ENCODE results near the gene TXNRD1. TPM values are rescaled to one million over a fixed set of nuclear protein-coding genes. Genes with fewer than 3 reads are reported as not detected.
"Not testable (repeated sequence)": the region's sequence is repeated elsewhere in the genome, so short reads cannot be mapped to it uniquely, and the experiment has no call there.

The TXNRD1 gene
- total RNA-seq = 100 to 1,000 TPM; 115 to 140 TPM
- polyA plus RNA-seq = 100 to 1,000 TPM in 1 of 2 donors, 10 to 100 TPM in 1; 97.7 to 119 TPM
- long read RNA-seq, donor 1, partial matches to known transcripts = 29 of 59 reads
- long read RNA-seq, donor 1, other reads (novel, unspliced or antisense) = 24 of 59 reads
- long read RNA-seq, donor 2, transcript TXNRD1-205 (15 exons, 3,930 nt) = major isoform, 14 of 55 reads
- long read RNA-seq, donor 2, transcript TXNRD1-214 (15 exons, 3,974 nt) = minor isoform, 5 of 55 reads
- long read RNA-seq, donor 2, partial matches to known transcripts = 23 of 55 reads
- long read RNA-seq, donor 2, other reads (novel, unspliced or antisense) = 13 of 55 reads

DNA sequence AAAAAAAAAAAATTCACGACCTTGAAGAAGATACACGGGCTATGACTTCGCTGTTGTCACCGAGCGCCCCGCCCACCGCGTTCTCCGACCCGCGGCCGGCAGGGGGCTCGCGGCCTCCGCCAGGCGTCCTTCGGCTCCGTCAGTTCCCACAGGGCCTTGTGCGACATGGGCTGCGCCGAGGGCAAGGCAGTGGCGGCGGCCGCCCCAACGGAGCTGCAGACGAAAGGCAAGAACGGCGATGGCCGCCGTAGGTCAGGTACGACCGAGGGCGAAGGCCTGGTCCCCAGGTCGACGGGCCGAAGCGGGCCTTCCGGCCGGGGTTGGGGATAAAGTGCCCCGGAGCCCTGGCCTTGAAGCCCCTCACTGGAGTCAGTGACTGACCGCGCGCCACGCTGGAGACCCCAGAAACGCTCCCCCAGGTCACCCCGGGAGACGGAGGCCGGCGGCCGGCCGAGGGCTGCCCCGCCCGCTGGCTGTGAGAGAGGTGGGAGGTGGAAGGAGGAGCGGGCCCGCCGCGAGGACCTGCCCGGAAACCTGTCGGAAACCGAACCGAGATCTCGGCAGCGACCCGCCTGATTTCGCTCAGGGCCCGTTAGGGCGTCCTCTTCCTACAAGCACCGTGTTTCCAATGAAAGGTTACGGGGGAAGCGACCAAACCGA, at the start of gene TXNRD1:
Gene TXNRD1 (plus strand): TSS at position 142 of the 660 bp plus-strand sequence. CDS start 24 bp downstream, at position 166.
- peak; percentile 93 for ATAC-seq (ENCODE audit: low FRiP score)
- peak within 1 kb of the TSS; percentile 52 to 65 for H3K4me3 ChIP-seq (ENCODE audit: low read length in 2 of 2)
- no peaks in the 10 kb centered on the region for H3K4me1 ChIP-seq (ENCODE audit: control insufficient read depth in 1 of 2, insufficient read depth in 2 of 2, low read length in 2 of 2)
- 1 to 2% methylated on average over 55 to 71 of the region's 71 CpGs for WGBS, 2 donors
- H3K36me3 ChIP-seq (ENCODE audit: control insufficient read depth in 1 of 2, insufficient read depth in 2 of 2, low read length in 1 of 2) = no peaks in the 10 kb centered on the region
- H3K27ac ChIP-seq (ENCODE audit: low read depth in 1 of 2, low read length in 2 of 2) = peak within 1 kb of the TSS; percentile 34 to 79
- H3K9me3 ChIP-seq (ENCODE audit: control insufficient read depth, low read length) = no peaks in the 10 kb centered on the region
- intact Hi-C loops (cut with DNase I) = loop anchor here in 1 of 2 donors (2.0 to 10.0 kb wide), 3 partner anchors 79 to 649 kb away; no protein-coding TSS in a partner anchor
- H3K27me3 ChIP-seq (ENCODE audit: control insufficient read depth in 1 of 2, insufficient read depth in 2 of 2, low read length in 1 of 2) = no peaks in the 10 kb centered on the region
- peak; percentile 91 to 95 for DNase-seq

DNA sequence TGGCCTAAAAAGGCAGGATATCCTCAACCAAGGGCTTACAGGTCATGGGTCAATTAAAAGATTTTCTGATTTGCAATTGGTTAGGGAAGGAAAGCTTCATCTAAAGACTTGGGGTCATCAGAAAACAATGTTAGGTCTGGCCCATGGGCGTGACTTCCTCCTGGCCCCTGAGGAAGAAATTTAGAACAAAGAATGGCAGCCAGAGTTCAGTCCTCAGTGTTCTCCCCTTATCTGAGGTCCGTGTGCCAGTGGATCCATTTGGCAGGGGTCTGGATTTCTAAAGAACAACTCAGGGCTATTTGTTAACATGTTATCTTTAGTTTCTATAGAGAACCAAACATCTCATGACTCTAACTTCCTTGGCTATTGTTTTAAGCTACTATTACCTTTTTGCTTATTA, 49.8 kb upstream of the TXNRD1 start:
- Histone ChIP-seq H3K9me3 (ENCODE audit: control insufficient read depth, low read length) (no peaks in the 10 kb centered on the region), H3K27ac (ENCODE audit: low read depth in 1 of 2, low read length in 2 of 2) (no peak overlapping the region), H3K4me3 (ENCODE audit: low read length in 2 of 2) (no peak overlapping the region), H3K4me1 (ENCODE audit: control insufficient read depth in 1 of 2, insufficient read depth in 2 of 2, low read length in 2 of 2) (no peaks in the 10 kb centered on the region), H3K36me3 (ENCODE audit: control insufficient read depth in 1 of 2, insufficient read depth in 2 of 2, low read length in 1 of 2) (no peaks in the 10 kb centered on the region), H3K27me3 (ENCODE audit: control insufficient read depth in 1 of 2, insufficient read depth in 2 of 2, low read length in 1 of 2) (no peaks in the 10 kb centered on the region)
- peak; percentile 71 for ATAC-seq (ENCODE audit: low FRiP score)
- intact Hi-C loops (cut with DNase I) = no loop called here
- DNase-seq = no peak
- 42 to 53% methylated on average over 2 of the region's 2 CpGs for WGBS, 2 donors

DNA sequence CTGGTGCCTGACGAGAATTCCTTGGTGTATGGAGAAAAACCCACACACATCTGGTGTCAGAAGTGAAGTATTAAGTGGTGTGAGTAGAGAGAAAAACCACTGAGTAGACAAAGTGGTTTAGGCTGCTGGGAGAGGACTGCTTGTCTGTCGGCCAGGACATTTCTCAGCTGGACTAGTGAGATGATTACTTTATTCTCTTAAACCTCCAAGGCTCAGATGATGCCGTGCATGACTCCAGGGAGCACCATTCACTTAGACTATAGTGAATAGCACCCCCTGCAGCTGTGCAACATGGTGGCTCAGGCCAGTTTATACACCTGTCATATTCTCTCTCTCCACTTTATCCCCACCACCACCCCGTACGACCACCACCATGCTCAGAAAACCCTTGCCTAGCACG, 49.1 kb upstream of the TXNRD1 start:
- H3K4me1 ChIP-seq (ENCODE audit: control insufficient read depth in 1 of 2, insufficient read depth in 2 of 2, low read length in 2 of 2) = no peaks in the 10 kb centered on the region
- H3K36me3 ChIP-seq (ENCODE audit: control insufficient read depth in 1 of 2, insufficient read depth in 2 of 2, low read length in 1 of 2) = no peaks in the 10 kb centered on the region
- H3K9me3 ChIP-seq (ENCODE audit: control insufficient read depth, low read length) = no peaks in the 10 kb centered on the region
- intact Hi-C loops (cut with DNase I) = no loop called here
- DNase-seq (no peak), ATAC-seq (ENCODE audit: low FRiP score) (peak; percentile 66)
- 88 to 90% methylated on average over 6 of the region's 6 CpGs for WGBS, 2 donors
- H3K27me3 ChIP-seq (ENCODE audit: control insufficient read depth in 1 of 2, insufficient read depth in 2 of 2, low read length in 1 of 2) = no peaks in the 10 kb centered on the region
- H3K27ac ChIP-seq (ENCODE audit: low read depth in 1 of 2, low read length in 2 of 2) = no peak overlapping the region
- no peak overlapping the region for H3K4me3 ChIP-seq (ENCODE audit: low read length in 2 of 2)

DNA sequence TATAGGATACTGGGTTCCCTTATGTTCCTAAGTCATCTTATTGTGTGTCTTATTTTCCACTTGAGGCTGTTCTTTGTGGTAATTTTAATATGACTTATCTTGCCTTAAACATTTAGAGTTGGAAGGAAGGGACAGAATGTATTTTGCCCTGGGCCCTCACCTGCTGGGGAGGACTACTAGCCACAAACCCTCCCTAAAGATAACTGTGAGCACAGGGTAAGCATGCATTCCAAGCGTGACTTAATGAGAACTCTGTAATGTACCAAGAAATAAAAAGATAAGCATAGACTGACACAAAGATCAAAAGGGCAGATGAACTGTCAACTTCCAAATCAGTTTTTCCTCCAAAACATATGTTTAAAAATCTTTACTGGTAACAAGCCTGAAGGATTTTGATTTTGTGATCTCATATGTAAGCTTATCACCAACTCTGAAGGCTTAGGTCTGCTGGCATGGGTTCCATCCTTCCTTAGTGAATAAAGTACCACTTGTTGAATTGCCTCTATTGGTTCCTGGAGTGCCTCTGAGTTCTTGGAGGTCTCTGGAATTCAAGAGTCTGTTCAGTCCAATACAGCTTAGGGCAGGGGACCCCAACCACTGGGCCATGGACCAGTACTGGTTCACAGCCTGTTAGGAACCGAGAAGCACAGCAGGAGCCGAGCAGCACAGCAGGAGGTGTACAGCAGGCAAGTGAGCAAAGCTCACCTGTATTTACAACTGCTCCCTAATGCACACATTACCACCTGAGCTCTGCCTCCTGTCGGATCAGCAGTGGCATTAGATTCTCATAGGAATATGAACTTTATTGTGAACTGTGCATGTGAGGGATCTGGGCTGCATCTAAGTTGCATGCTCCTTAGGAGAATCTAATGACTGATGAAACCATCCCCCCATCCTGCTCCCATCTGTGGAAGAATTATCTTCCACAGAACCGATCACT, 47.8 kb upstream of the TXNRD1 start:
- H3K4me1 ChIP-seq (ENCODE audit: control insufficient read depth in 1 of 2, insufficient read depth in 2 of 2, low read length in 2 of 2) = no peaks in the 10 kb centered on the region
- no peak for ATAC-seq (ENCODE audit: low FRiP score)
- intact Hi-C loops (cut with DNase I) = no loop called here
- no peaks in the 10 kb centered on the region for H3K36me3 ChIP-seq (ENCODE audit: control insufficient read depth in 1 of 2, insufficient read depth in 2 of 2, low read length in 1 of 2)
- WGBS, 2 donors = 91 to 96% methylated on average over 5 of the region's 5 CpGs
- H3K27ac ChIP-seq (ENCODE audit: low read depth in 1 of 2, low read length in 2 of 2) = no peak overlapping the region
- no peak overlapping the region for H3K4me3 ChIP-seq (ENCODE audit: low read length in 2 of 2)
- H3K9me3 ChIP-seq (ENCODE audit: control insufficient read depth, low read length) = no peaks in the 10 kb centered on the region
- no peak for DNase-seq
- no peaks in the 10 kb centered on the region for H3K27me3 ChIP-seq (ENCODE audit: control insufficient read depth in 1 of 2, insufficient read depth in 2 of 2, low read length in 1 of 2)

DNA sequence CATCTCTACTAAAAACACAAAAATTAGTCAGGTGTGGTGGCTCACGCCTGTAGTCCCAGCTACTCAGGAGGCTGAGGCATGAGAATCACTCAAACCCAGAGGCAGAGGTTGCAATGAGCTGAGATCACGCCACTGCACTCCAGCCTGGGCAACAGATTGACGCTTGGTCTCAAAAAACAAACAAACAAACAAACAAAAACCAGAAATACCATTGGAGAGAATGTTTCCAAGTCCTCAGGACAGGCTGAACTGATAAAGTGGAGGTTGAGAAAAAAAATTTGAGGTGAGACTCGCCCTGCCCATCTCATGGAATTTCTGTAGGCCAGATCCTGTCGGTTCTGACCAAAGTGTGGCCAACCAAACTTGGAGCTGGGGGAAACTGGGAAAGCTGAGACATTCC, 47.0 kb upstream of the TXNRD1 start:
- intact Hi-C loops (cut with DNase I) = no loop called here

DNA sequence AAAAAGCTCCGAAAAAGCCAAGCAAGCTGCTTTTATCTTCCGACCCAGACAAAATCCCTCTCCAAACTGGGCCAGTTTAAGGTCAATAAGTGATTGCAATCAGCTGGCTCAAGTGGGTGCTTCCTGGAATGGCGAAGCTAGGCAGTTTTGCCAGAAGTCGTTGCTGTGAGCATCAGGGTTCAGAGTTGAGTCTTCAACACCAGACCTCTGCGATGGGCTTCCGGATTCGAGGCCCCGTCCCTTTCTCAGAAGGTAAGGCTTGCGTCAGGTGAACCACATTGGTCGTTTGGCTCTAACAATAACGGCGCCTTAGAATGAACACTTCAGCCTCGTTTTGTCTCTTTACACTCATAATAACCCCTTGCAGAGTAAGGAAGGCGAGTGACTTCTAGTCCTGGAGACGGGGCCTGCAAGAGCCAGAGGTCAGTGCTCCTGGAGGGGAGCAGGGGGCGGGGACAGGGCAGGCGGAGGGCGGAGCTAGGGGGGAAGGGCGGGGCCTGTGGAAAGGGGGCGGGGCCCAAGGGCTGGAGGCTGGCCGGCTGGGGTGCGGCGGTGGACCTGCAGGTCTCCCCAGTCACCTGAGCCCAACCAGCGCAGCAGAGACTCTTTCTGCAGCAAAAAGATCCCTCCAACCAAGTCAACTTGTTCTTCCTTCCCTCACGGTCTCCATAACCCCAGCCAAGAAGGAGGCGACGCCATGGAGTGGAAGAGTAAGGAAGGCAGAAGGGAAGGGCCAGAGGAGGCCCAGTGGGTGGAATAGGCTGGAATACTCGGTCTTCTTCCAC, 43.6 kb upstream of the TXNRD1 start:
- intact Hi-C loops (cut with DNase I) = no loop called here
- Histone ChIP-seq H3K4me3 (ENCODE audit: low read length in 2 of 2) (no peak overlapping the region), H3K4me1 (ENCODE audit: control insufficient read depth in 1 of 2, insufficient read depth in 2 of 2, low read length in 2 of 2) (no peaks in the 10 kb centered on the region), H3K27ac (ENCODE audit: low read depth in 1 of 2, low read length in 2 of 2) (no peak overlapping the region), H3K27me3 (ENCODE audit: control insufficient read depth in 1 of 2, insufficient read depth in 2 of 2, low read length in 1 of 2) (no peaks in the 10 kb centered on the region), H3K9me3 (ENCODE audit: control insufficient read depth, low read length) (no peaks in the 10 kb centered on the region), H3K36me3 (ENCODE audit: control insufficient read depth in 1 of 2, insufficient read depth in 2 of 2, low read length in 1 of 2) (no peaks in the 10 kb centered on the region)
- 84% methylated on average over 28 of the region's 28 CpGs for WGBS, 2 donors
- DNase-seq = no peak
- no peak for ATAC-seq (ENCODE audit: low FRiP score)

More for the DNA sequence above, 47.0 kb upstream of the TXNRD1 start:
- no peak overlapping the region for H3K4me3 ChIP-seq (ENCODE audit: low read length in 2 of 2)
- no peak for DNase-seq
- H3K27ac ChIP-seq (ENCODE audit: low read depth in 1 of 2, low read length in 2 of 2) = no peak overlapping the region
- no peaks in the 10 kb centered on the region for H3K9me3 ChIP-seq (ENCODE audit: control insufficient read depth, low read length)
- no peak for ATAC-seq (ENCODE audit: low FRiP score)
- 95 to 96% methylated on average over 5 of the region's 5 CpGs for WGBS, 2 donors
- H3K4me1 ChIP-seq (ENCODE audit: control insufficient read depth in 1 of 2, insufficient read depth in 2 of 2, low read length in 2 of 2) = no peaks in the 10 kb centered on the region
- H3K36me3 ChIP-seq (ENCODE audit: control insufficient read depth in 1 of 2, insufficient read depth in 2 of 2, low read length in 1 of 2) = no peaks in the 10 kb centered on the region
- H3K27me3 ChIP-seq (ENCODE audit: control insufficient read depth in 1 of 2, insufficient read depth in 2 of 2, low read length in 1 of 2) = no peaks in the 10 kb centered on the region

GRCh38 chr12:104172570-104172947, 43.0 kb upstream of the TXNRD1 start:
- intact Hi-C loops (cut with DNase I) = no loop called here
- Histone ChIP-seq H3K36me3 (ENCODE audit: control insufficient read depth in 1 of 2, insufficient read depth in 2 of 2, low read length in 1 of 2) (no peaks in the 10 kb centered on the region), H3K4me3 (ENCODE audit: low read length in 2 of 2) (no peak overlapping the region), H3K4me1 (ENCODE audit: control insufficient read depth in 1 of 2, insufficient read depth in 2 of 2, low read length in 2 of 2) (no peaks in the 10 kb centered on the region), H3K9me3 (ENCODE audit: control insufficient read depth, low read length) (no peaks in the 10 kb centered on the region), H3K27ac (ENCODE audit: low read depth in 1 of 2, low read length in 2 of 2) (no peak overlapping the region), H3K27me3 (ENCODE audit: control insufficient read depth in 1 of 2, insufficient read depth in 2 of 2, low read length in 1 of 2) (no peaks in the 10 kb centered on the region)
- DNase-seq (no peak), ATAC-seq (ENCODE audit: low FRiP score) (no peak)
- WGBS, 2 donors = 95 to 96% methylated on average over 6 of the region's 6 CpGs

DNA sequence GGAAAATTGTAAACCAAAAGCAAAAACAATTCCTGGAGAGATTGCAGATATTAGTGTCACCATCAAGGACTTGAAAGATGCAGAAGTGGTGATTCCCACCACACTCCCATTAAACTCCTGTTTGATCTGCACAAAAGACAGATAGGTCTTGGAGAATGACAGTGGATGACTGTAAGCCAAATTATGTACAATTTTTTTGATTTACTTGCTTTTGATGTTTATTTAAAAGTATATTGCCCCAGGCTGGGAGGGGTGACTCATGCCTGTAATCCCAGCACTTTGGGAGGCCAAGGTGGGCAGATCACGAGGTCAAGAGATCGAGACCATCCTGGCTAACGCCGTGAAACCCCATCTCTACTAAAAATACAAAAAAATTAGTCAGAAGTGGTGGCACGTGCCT, 41.8 kb upstream of the TXNRD1 start:
- H3K9me3 ChIP-seq (ENCODE audit: control insufficient read depth, low read length); H3K36me3 ChIP-seq (ENCODE audit: control insufficient read depth in 1 of 2, insufficient read depth in 2 of 2, low read length in 1 of 2); H3K27me3 ChIP-seq (ENCODE audit: control insufficient read depth in 1 of 2, insufficient read depth in 2 of 2, low read length in 1 of 2); H3K27ac ChIP-seq (ENCODE audit: low read depth in 1 of 2, low read length in 2 of 2); DNase-seq; ATAC-seq (ENCODE audit: low FRiP score); H3K4me3 ChIP-seq (ENCODE audit: low read length in 2 of 2); H3K4me1 ChIP-seq (ENCODE audit: control insufficient read depth in 1 of 2, insufficient read depth in 2 of 2, low read length in 2 of 2); intact Hi-C loops (cut with DNase I): not testable (repeated sequence)
- 93 to 96% methylated on average over 5 of the region's 5 CpGs for WGBS, 2 donors

Data from aorta (tissue), 5 donors.